Liver (tissue), 9 donors: ENCODE results near the gene SPINK9. TPM values are rescaled to one million over a fixed set of nuclear protein-coding genes. Genes with fewer than 3 reads are reported as not detected.

Source experiments
- DNase-seq: peaks from one replicate; pipeline ENCODE4 v3.0.0-alpha.2; 2017; ENCODE audit warnings: low spot score
- H3K27ac ChIP-seq, 2 donors: one replicate each; pipeline ENCODE4 v1.7.0; 2013; ENCODE audit warnings: inconsistent platforms in 2 of 2, low read length in 2 of 2, control low read depth in 1 of 2, low read depth in 1 of 2, mild to moderate bottlenecking in 1 of 2
- H3K27me3 ChIP-seq, 4 donors: one replicate each; pipeline versions ENCODE4 v1.6.1 to v1.7.0; 2013; ENCODE audit warnings: low read length in 3 of 4, inconsistent platforms in 1 of 4, mild to moderate bottlenecking in 1 of 4, moderate library complexity in 1 of 4; ENCODE audit not compliant: control insufficient read depth in 4 of 4, insufficient read depth in 4 of 4
- H3K36me3 ChIP-seq, 4 donors: one replicate each; pipeline versions ENCODE4 v1.6.1 to v1.7.0; 2013; ENCODE audit warnings: low read length in 3 of 4, mild to moderate bottlenecking in 3 of 4, low read depth in 1 of 4, moderate library complexity in 1 of 4; ENCODE audit not compliant: control insufficient read depth in 4 of 4, insufficient read depth in 3 of 4
- H3K4me1 ChIP-seq, 4 donors: one replicate each; pipeline versions ENCODE4 v1.6.1 to v1.7.0; 2013; ENCODE audit warnings: low read length in 3 of 4, mild to moderate bottlenecking in 3 of 4, moderate library complexity in 1 of 4; ENCODE audit not compliant: control insufficient read depth in 4 of 4, insufficient read depth in 4 of 4
- H3K4me3 ChIP-seq, 3 donors: one replicate each; pipeline versions ENCODE4 v1.6.1 to v1.7.0; 2013; ENCODE audit warnings: low read length in 3 of 3, control low read depth in 1 of 3, low read depth in 1 of 3, mild to moderate bottlenecking in 1 of 3
- H3K9ac ChIP-seq, 2 donors: one replicate each; pipeline ENCODE4 v1.7.0; 2013; ENCODE audit warnings: low read length in 2 of 2, mild to moderate bottlenecking in 2 of 2, moderate library complexity in 2 of 2, control low read depth in 1 of 2, low read depth in 1 of 2
- H3K9me3 ChIP-seq, 4 donors: one replicate each; pipeline versions ENCODE4 v1.6.1 to v1.7.0; 2013; ENCODE audit warnings: low read length in 3 of 4; ENCODE audit not compliant: control insufficient read depth in 4 of 4
- ATF3 ChIP-seq: IDR thresholded peaks from 2 replicates; pipeline ENCODE4 v1.6.1; 2016; ENCODE audit warnings: antibody characterized with exemption
- EGR1 ChIP-seq, 2 donors: IDR thresholded peaks; 2 replicates each; pipeline ENCODE4 v1.6.1; 2016 to 2018; ENCODE audit warnings: antibody characterized with exemption in 2 of 2, low read depth in 2 of 2
- FOXA1 ChIP-seq: IDR thresholded peaks from 2 replicates; pipeline ENCODE4 v1.6.1; 2016; ENCODE audit warnings: antibody characterized with exemption
- FOXA2 ChIP-seq: IDR thresholded peaks from 2 replicates; pipeline ENCODE4 v1.6.1; 2016; ENCODE audit warnings: antibody characterized with exemption
- GABPA ChIP-seq, 2 donors: IDR thresholded peaks in 1 of 2; conservative IDR thresholded peaks in 1 of 2; 2 replicates each; pipeline ENCODE4 v1.6.1; 2016; ENCODE audit warnings: antibody characterized with exemption in 2 of 2, mild to moderate bottlenecking in 1 of 2, moderate library complexity in 1 of 2
- HNF4A ChIP-seq, 2 donors: conservative IDR thresholded peaks; 2 replicates each; pipeline ENCODE4 v1.6.1; 2016; ENCODE audit warnings: antibody characterized with exemption in 2 of 2, mild to moderate bottlenecking in 2 of 2
- HNF4G ChIP-seq: IDR thresholded peaks from 2 replicates; pipeline ENCODE4 v1.6.1; 2016; ENCODE audit warnings: antibody characterized with exemption
- JUND ChIP-seq, 2 donors: IDR thresholded peaks; 2 replicates each; pipeline ENCODE4 v1.6.1; 2016; ENCODE audit warnings: antibody characterized with exemption in 2 of 2
- NR2F2 ChIP-seq: IDR thresholded peaks from 2 replicates; pipeline ENCODE4 v1.6.1; 2016; ENCODE audit warnings: antibody characterized with exemption
- RAD21 ChIP-seq, 2 donors: IDR thresholded peaks; 2 replicates each; pipeline ENCODE4 v1.6.1; 2016; ENCODE audit warnings: antibody characterized with exemption in 2 of 2, mild to moderate bottlenecking in 2 of 2
- REST ChIP-seq: IDR thresholded peaks from 2 replicates; pipeline ENCODE4 v1.6.1; 2016; ENCODE audit warnings: antibody characterized with exemption, mild to moderate bottlenecking
- RXRA ChIP-seq, 2 donors: IDR thresholded peaks; 2 replicates each; pipeline ENCODE4 v1.6.1; 2017 to 2018; ENCODE audit warnings: antibody characterized with exemption in 2 of 2, mild to moderate bottlenecking in 1 of 2
- SP1 ChIP-seq: IDR thresholded peaks from 2 replicates; pipeline ENCODE4 v1.6.1; 2018; ENCODE audit warnings: antibody characterized with exemption, mild to moderate bottlenecking
- YY1 ChIP-seq: IDR thresholded peaks from 2 replicates; pipeline ENCODE4 v1.6.1; 2016; ENCODE audit warnings: antibody characterized with exemption, mild to moderate bottlenecking
- ZBTB33 ChIP-seq: IDR thresholded peaks from 2 replicates; pipeline ENCODE4 v1.6.1; 2016; ENCODE audit warnings: antibody characterized with exemption
- WGBS: extraction: QIAGEN DNeasy Blood & Tissue Kit; methylation state at CpG from one replicate; pipeline ENCODE4 v1.1.7; 2013; 5-methylcytosine and 5-hydroxymethylcytosine counted together
- polyA plus RNA-seq, 2 donors: library from polyadenylated mRNA; stranded (reverse) in 1 of 2; unstranded in 1 of 2; fragments of 200-250 nt in 1 of 2; fragments of >200 nt in 1 of 2; fragmentation: Nextera tagmentation in 1 of 2; extraction: Ambion mirVana in 1 of 2; gene quantifications; one replicate each; pipeline versions ENCODE4 v1.2.1 to v1.2.3, GENCODE V29; 2013 to 2015
- total RNA-seq, 2 donors: library from RNA; depleted of rRNA; stranded (reverse); fragments of >200 nt; gene quantifications; one replicate each; pipeline ENCODE4 v1.2.3, GENCODE V29; 2014
- donor health status: healthy.
- donor health status: healthy.
- donor health status: healthy.
- donor health status: healthy.
- donor health status: healthy.

Gene SPINK9
- total and polyA plus RNA-seq, 4 donors, result not detected

GRCh38 chr5:148352696-148353095 lies 17.3 kb downstream of the SPINK9 start (continued):
- TF ChIP-seq ZBTB33, result no peak
- TF ChIP-seq FOXA1, result no peak
- TF ChIP-seq EGR1 (IDR thresholded peaks at IDR 0.05; ENCODE audit: low read depth in 2 of 2), result no peak
- TF ChIP-seq YY1, result no peak
- no peak for TF ChIP-seq NR2F2

- no peak overlapping the region for H3K4me3 ChIP-seq
- 93% methylated on average over 2 of the region's 2 CpGs for WGBS
- DNase-seq, result no peak
- no peaks in the 10 kb centered on the region for H3K4me1 ChIP-seq
- no peaks in the 10 kb centered on the region for H3K9me3 ChIP-seq
- no peak overlapping the region for H3K27ac ChIP-seq
- H3K27me3 ChIP-seq, result no peaks in the 10 kb centered on the region
- H3K36me3 ChIP-seq, result no peaks in the 10 kb centered on the region
- H3K9ac ChIP-seq, result no peak overlapping the region
- TF ChIP-seq HNF4G (no peak), NR2F2 (no peak), ZBTB33 (no peak), RXRA (IDR thresholded peaks at IDR 0.05) (no peak), JUND (IDR thresholded peaks at IDR 0.05) (no peak), FOXA1 (no peak), REST (no peak), ATF3 (no peak), HNF4A (conservative IDR thresholded peaks at IDR 0.05) (no peak), SP1 (no peak), EGR1 (IDR thresholded peaks at IDR 0.05; ENCODE audit: low read depth in 2 of 2) (no peak), GABPA (IDR thresholded peaks at IDR 0.05 in 1 of 2, conservative IDR thresholded peaks at IDR 0.05 in 1 of 2) (no peak), FOXA2 (no peak), RAD21 (IDR thresholded peaks at IDR 0.05) (no peak)
Observed at GRCh38 chr5:148353634-148354033, 18.3 kb downstream of the SPINK9 start.
